ENCODE measurements around the gene NTM. TPM values are rescaled to one million over a fixed set of nuclear protein-coding genes. Genes with fewer than 3 reads are reported as not detected.

NTM gene
- total RNA-seq, 1 experiment from 2014 or later: not detected

DNA sequence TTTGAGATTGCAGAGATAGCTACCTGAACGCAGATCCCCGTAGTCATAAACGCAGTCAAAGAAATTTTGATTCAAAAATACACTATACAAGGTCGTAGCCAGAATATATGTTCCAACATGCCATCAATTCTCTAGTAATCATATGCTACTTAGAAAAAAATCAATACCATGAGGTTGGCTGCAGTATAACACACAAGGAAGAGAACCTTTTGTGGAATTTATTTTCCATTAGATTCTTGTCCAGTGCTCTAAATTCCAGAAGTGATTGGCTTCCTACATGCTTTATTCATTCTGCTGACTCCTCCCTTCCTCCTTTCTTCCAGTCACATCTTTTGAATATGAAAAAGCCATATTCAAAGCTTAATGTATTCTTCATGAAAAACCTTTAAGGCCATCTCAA, 189.9 kb downstream of the NTM start:
- POLR2A ChIA-PET: no interaction called here

More for the DNA sequence above, 189.9 kb downstream of the NTM start:
- ATAC-seq: no peak
- peaks cover 0 to 9% of the 10 kb centered on the region in 2 experiments; a peak in 2 of 4 replicates for H3K9me3 ChIP-seq (ENCODE audit: control insufficient read depth in 1 of 2, insufficient read depth in 1 of 2, low read depth in 1 of 2, low read length in 2 of 2)
- no peak overlapping the region for H3K4me3 ChIP-seq (replicated peaks in 1 of 2; ENCODE audit: low read depth in 1 of 2, low read length in 2 of 2)
- H2AFZ ChIP-seq (ENCODE audit: low read depth, low read length, poor library complexity, severe bottlenecking): no peak overlapping the region
- no peak overlapping the region for H3K9ac ChIP-seq (ENCODE audit: low read length)
- H3K36me3 ChIP-seq (ENCODE audit: control insufficient read depth in 1 of 2, insufficient read depth in 2 of 2, low read length in 2 of 2): no peaks in the 10 kb centered on the region
- H3K4me1 ChIP-seq (ENCODE audit: control insufficient read depth in 1 of 2, insufficient read depth in 2 of 2, low read length in 2 of 2): no peaks in the 10 kb centered on the region
- H4K20me1 ChIP-seq (ENCODE audit: insufficient read depth): no peaks in the 10 kb centered on the region
- H3K79me2 ChIP-seq (ENCODE audit: insufficient read depth, low read length): no peaks in the 10 kb centered on the region
- BruUV-seq (replicated peaks): no TSS peak
- intact Hi-C loops (cut with micrococcal nuclease): no loop called here
- ChIA-PET RAD21 (ENCODE audit: low non-redundant PET in 1 of 2, low total read pairs in 2 of 2, uncharacterized antibody in 2 of 2, unreplicated experiment in 2 of 2) (no interaction called here), CTCF (no interaction called here)
- DNase-seq (ENCODE audit: low read depth, low spot score): no peak
- TF ChIP-seq, protein P1, sequence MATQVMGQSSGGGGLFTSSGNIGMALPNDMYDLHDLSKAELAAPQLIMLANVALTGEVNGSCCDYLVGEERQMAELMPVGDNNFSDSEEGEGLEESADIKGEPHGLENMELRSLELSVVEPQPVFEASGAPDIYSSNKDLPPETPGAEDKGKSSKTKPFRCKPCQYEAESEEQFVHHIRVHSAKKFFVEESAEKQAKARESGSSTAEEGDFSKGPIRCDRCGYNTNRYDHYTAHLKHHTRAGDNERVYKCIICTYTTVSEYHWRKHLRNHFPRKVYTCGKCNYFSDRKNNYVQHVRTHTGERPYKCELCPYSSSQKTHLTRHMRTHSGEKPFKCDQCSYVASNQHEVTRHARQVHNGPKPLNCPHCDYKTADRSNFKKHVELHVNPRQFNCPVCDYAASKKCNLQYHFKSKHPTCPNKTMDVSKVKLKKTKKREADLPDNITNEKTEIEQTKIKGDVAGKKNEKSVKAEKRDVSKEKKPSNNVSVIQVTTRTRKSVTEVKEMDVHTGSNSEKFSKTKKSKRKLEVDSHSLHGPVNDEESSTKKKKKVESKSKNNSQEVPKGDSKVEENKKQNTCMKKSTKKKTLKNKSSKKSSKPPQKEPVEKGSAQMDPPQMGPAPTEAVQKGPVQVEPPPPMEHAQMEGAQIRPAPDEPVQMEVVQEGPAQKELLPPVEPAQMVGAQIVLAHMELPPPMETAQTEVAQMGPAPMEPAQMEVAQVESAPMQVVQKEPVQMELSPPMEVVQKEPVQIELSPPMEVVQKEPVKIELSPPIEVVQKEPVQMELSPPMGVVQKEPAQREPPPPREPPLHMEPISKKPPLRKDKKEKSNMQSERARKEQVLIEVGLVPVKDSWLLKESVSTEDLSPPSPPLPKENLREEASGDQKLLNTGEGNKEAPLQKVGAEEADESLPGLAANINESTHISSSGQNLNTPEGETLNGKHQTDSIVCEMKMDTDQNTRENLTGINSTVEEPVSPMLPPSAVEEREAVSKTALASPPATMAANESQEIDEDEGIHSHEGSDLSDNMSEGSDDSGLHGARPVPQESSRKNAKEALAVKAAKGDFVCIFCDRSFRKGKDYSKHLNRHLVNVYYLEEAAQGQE (IDR thresholded peaks at IDR 0.05; ENCODE audit: low read depth): no peak
- TF ChIP-seq ZFX (IDR thresholded peaks at IDR 0.05) (no peak), TCF7L2 (IDR thresholded peaks at IDR 0.05; ENCODE audit: borderline replicate concordance, extremely low read depth, insufficient read depth, insufficient read length) (no peak), ZNF274 (IDR thresholded peaks at IDR 0.05; ENCODE audit: low read depth, low read length) (no peak), EZH2phosphoT487 (IDR thresholded peaks at IDR 0.05; ENCODE audit: borderline replicate concordance) (no peak), POLR2A (IDR thresholded peaks at IDR 0.05; ENCODE audit: borderline replicate concordance, extremely low read depth, insufficient read depth, insufficient read length) (no peak), CTCF (IDR thresholded peaks at IDR 0.05 in 2 of 3, conservative IDR thresholded peaks at IDR 0.05 in 1 of 3; ENCODE audit: borderline replicate concordance in 1 of 3, insufficient read depth in 1 of 3, low read depth in 2 of 3, low read length in 2 of 3) (no peak), SRF (IDR thresholded peaks at IDR 0.05; ENCODE audit: low read depth) (no peak)
- H3K27me3 ChIP-seq (ENCODE audit: insufficient read depth, low read length): no peaks in the 10 kb centered on the region
- H3K27ac ChIP-seq (ENCODE audit: low read depth, low read length): no peak overlapping the region
- H3K4me2 ChIP-seq (ENCODE audit: low read length): no peak overlapping the region
- no peaks in the 10 kb centered on the region for H3K9me2 ChIP-seq (ENCODE audit: insufficient read depth)

All from HCT116 (cell line).